ENCODE measurements around the gene PPP1R15B. TPM values are rescaled to one million over a fixed set of nuclear protein-coding genes. Genes with fewer than 3 reads are reported as not detected.

PPP1R15B gene
- total RNA-seq, 1 experiment from 2014 or later, result 41.6 TPM

- peak; percentile 14 for DNase-seq (ENCODE audit: low read depth)
Measured at GRCh38 chr1:204367193-204367858, 44.3 kb downstream of the PPP1R15B start.

- no peak for DNase-seq (ENCODE audit: low read depth)
Measured at GRCh38 chr1:204366759-204367158, 44.9 kb downstream of the PPP1R15B start.

- peak; percentile 74 for DNase-seq (ENCODE audit: low read depth)
Measured at GRCh38 chr1:204363335-204364114, 48.1 kb downstream of the PPP1R15B start.

GRCh38 chr1:204362984-204363334 is 48.7 kb downstream of the PPP1R15B start:
- no peak for DNase-seq (ENCODE audit: low read depth)

- DNase-seq (ENCODE audit: low read depth), result no peak
Measured at GRCh38 chr1:204361781-204362180, 49.8 kb downstream of the PPP1R15B start.

- DNase-seq (ENCODE audit: low read depth), result no peak
Measured at GRCh38 chr1:204361341-204361771, 50.3 kb downstream of the PPP1R15B start.

- no peak for DNase-seq (ENCODE audit: low read depth)
Measured at GRCh38 chr1:204360314-204360713, 51.3 kb downstream of the PPP1R15B start.

- peak; percentile 79 for DNase-seq (ENCODE audit: low read depth)
Measured at GRCh38 chr1:204359474-204360255, 52.0 kb downstream of the PPP1R15B start, which contains the start of gene PLEKHA6. PLEKHA6 (minus strand) TSS chr1:204359929; CDS start chr1:204273727, 86,202 bp downstream.

GRCh38 chr1:204359131-204359473 is 52.5 kb downstream of the PPP1R15B start:
- DNase-seq (ENCODE audit: low read depth), result peak; percentile 19

- no peak for DNase-seq (ENCODE audit: low read depth)
Measured at GRCh38 chr1:204358605-204359004, 53.0 kb downstream of the PPP1R15B start.

- DNase-seq (ENCODE audit: low read depth), result no peak
Measured at GRCh38 chr1:204357551-204358490, 53.8 kb downstream of the PPP1R15B start.

GRCh38 chr1:204356997-204357396 is 54.6 kb downstream of the PPP1R15B start:
- no peak for DNase-seq (ENCODE audit: low read depth)

- no peak for DNase-seq (ENCODE audit: low read depth)
Measured at GRCh38 chr1:204355913-204356312, 55.7 kb downstream of the PPP1R15B start.

- no peak for DNase-seq (ENCODE audit: low read depth)
Measured at GRCh38 chr1:204354579-204354978, 57.0 kb downstream of the PPP1R15B start.

Other genes starting within 250 kb of the PPP1R15B start
- gene REN, start 245.5 kb downstream of the PPP1R15B start, total RNA-seq (2014; rRNA removed; shearing (Covaris generic)), result 0.25 and 2.2 TPM in 2 replicates
- gene KISS1, start 215.3 kb downstream of the PPP1R15B start, total RNA-seq (2014; rRNA removed; shearing (Covaris generic)), result 38.0 and 40.2 TPM in 2 replicates
- gene GOLT1A, start 197.8 kb downstream of the PPP1R15B start, total RNA-seq (2014; rRNA removed; shearing (Covaris generic)), result 0.84 and 2.2 TPM in 2 replicates
- gene PLEKHA6, start 51.9 kb downstream of the PPP1R15B start, total RNA-seq (2014; rRNA removed; shearing (Covaris generic)), result 1.6 and 4.9 TPM in 2 replicates
- 3.0 and 4.0 TPM in 2 replicates for gene PIK3C2B, start 83.0 kb upstream of the PPP1R15B start, total RNA-seq (2014; rRNA removed; shearing (Covaris generic))
- 2.7 and 6.9 TPM in 2 replicates for gene MDM4, start 104.6 kb upstream of the PPP1R15B start, total RNA-seq (2014; rRNA removed; shearing (Covaris generic))

All from M059J (cell line).